Subcutaneous adipose tissue (tissue), 4 donors: Measurements from ENCODE around the gene USP37. TPM values are rescaled to one million over a fixed set of nuclear protein-coding genes. Genes with fewer than 3 reads are reported as not detected.

ENCODE experiments used
- CTCF ChIP-seq: fragments of 450-650 bp; IDR thresholded peaks from one replicate; pipeline ENCODE4 v1.5.1; 2016; ENCODE audit warnings: low read depth, mild to moderate bottlenecking, control low read depth, antibody characterized with exemption, moderate library complexity
- total RNA-seq, 4 donors: library from RNA; depleted of rRNA; stranded (reverse); fragments of >200 nt; gene quantifications; one replicate each; pipeline ENCODE4 v1.1.0, GENCODE V29; 2016

USP37 gene
- 10 to 100 TPM; 11.2 to 13.4 (median 11.7) TPM for total RNA-seq

GRCh38 chr2:218568190-218569037, at the start of gene USP37, which contains the start of gene CNOT9:
USP37 (minus strand) TSS chr2:218568351; CDS start chr2:218558653, 9,698 bp downstream.
CNOT9 (plus strand) TSS chr2:218568839; CDS start chr2:218568955, 116 bp downstream.
- no peak for TF ChIP-seq CTCF

GRCh38 chr2:218615868-218616315, 47.7 kb upstream of the USP37 start:
- no peak for TF ChIP-seq CTCF

- TF ChIP-seq CTCF = no peak
These were observed 39.4 kb upstream of the USP37 start, which contains the start of gene PLCD4 for GRCh38 chr2:218607436-218608115. PLCD4 (plus strand) TSS chr2:218607899; CDS start chr2:218615740, 7,841 bp downstream.

GRCh38 chr2:218605432-218605831, 37.3 kb upstream of the USP37 start:
- no peak for TF ChIP-seq CTCF

- no peak for TF ChIP-seq CTCF
These were observed 17.4 kb upstream of the USP37 start for GRCh38 chr2:218585541-218585940.

- no peak for TF ChIP-seq CTCF
These were observed 16.1 kb upstream of the USP37 start for GRCh38 chr2:218583983-218584850.
